ENCODE data around the gene TMEM30A.
A peak's percentile ranks its signal among the peaks of the same experiment; 100 is the strongest.

TMEM30A gene

DNA sequence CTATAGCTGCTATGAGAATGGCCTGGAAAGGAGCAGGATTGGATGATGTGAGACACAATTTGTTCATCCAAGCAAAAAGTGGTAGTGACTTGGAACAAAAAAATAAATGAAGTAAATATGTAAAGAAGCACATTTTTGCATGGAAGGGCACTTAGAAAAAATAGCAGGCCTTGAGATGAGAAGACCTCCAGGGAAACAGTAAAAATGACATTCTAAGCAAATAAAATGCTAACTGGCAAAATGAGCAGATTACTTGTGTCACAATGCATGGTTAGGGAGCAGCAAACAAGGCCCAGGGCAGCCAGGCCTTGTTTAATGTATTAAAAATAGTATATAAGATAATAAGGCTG is 21.2 kb downstream of the TMEM30A start:
- no peak overlapping the region for H3K9ac ChIP-seq (ENCODE audit: low read depth, low read length)
- H3K36me3 ChIP-seq (ENCODE audit: insufficient read depth, low read length) = peaks cover 20% of the 10 kb centered on the region
- no peaks in the 10 kb centered on the region for H3K9me3 ChIP-seq (ENCODE audit: control insufficient read depth, insufficient read depth, low read length)
- peaks cover 13% of the 10 kb centered on the region for H3K4me1 ChIP-seq (ENCODE audit: insufficient read depth, low read length)

DNA sequence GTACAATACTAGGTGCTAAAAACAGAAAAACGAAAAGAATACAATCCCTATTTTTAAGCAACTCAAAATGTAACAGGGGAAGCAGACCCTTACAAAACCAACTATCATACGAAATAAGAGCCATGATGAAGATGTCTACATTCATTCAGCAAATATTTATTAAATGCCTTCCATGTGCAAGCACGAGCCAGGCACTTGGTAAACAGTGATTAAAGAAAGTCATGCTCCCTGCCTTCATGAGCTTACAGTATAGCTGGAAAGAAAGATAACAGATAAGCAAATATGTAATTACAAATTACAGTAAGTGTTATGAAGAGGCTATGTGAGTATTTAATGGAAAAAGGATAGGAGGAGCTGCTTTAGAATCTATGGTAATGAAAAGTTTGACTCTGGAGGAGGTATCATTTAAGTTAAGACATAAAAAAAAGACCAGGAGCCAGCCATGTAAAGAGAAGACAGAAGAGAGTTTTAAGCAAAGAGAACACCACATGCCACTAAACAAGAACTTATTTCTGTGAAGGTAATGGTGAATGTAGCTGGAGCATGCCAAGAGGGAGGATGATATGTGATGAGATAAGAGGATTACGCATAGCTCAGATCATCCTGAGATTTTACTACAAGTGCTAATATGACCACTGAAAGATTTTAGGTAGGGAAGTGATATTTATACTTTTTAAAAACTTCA is 21.7 kb downstream of the TMEM30A start:
- Histone ChIP-seq H3K4me1 (ENCODE audit: insufficient read depth, low read length) (peaks cover 11% of the 10 kb centered on the region), H3K36me3 (ENCODE audit: insufficient read depth, low read length) (peaks cover 20% of the 10 kb centered on the region), H3K9me3 (ENCODE audit: control insufficient read depth, insufficient read depth, low read length) (no peaks in the 10 kb centered on the region), H3K9ac (ENCODE audit: low read depth, low read length) (no peak overlapping the region)

DNA sequence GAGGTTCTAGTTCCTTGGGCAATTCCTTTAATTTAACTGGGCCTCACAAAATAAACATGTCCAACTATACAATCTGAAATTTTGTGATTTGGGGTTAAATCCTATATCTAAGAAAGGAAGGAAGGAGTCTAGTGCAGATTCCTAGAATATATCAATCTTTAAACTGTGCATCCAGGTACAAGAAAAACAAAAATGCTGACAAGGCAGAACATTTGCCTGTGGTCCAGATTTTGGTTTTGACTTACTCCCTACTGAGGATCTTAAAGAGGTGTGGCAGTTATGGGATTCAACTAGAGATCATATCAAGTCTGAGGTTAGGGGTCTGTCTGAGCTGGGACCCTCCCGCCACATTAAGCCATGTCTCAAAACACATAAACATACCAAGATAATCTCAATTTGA is 23.3 kb downstream of the TMEM30A start:
- Histone ChIP-seq H3K4me1 (ENCODE audit: insufficient read depth, low read length) (no peaks in the 10 kb centered on the region), H3K9me3 (ENCODE audit: control insufficient read depth, insufficient read depth, low read length) (no peaks in the 10 kb centered on the region), H3K36me3 (ENCODE audit: insufficient read depth, low read length) (peaks cover 20% of the 10 kb centered on the region), H3K9ac (ENCODE audit: low read depth, low read length) (no peak overlapping the region)

DNA sequence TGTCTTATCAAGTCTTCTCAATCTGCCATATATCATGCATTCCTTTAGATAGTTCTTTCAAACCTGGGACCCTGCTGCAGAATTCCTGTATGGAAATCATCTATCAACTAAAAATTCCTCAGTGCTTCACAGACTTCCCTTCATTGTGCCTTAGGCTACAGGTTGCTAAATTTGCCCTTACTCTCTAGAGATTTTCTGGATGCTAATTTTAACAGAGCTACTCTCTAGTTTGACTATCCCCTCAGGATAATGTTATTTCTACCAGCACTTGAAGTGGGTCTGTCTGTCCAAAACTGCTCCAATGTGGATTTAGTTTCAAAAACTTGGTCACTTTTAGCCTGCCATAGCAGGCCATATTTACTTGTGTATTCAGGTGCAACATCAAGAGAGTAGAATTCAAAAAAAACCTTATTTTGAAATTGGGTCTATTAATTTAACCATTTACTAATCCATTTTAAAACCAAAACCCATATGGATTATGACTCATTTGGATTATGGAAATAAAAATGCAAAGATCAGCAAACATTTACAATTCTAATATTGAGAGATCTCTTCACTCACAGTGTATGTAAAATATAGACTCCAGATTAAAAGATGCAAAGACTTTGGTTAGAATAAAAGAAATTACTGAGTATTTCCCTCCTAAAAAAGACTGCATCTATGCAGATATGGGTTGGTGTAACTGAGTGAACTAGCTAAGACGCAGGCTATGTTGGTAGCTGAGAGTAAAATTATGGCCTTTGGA is 27.1 kb downstream of the TMEM30A start:
- no peaks in the 10 kb centered on the region; the same call in 1 of the 2 replicates for H3K4me1 ChIP-seq (ENCODE audit: insufficient read depth, low read length)
- peaks cover 17% of the 10 kb centered on the region for H3K36me3 ChIP-seq (ENCODE audit: insufficient read depth, low read length)
- H3K9ac ChIP-seq (ENCODE audit: low read depth, low read length) = no peak overlapping the region
- no peaks in the 10 kb centered on the region for H3K9me3 ChIP-seq (ENCODE audit: control insufficient read depth, insufficient read depth, low read length)

DNA sequence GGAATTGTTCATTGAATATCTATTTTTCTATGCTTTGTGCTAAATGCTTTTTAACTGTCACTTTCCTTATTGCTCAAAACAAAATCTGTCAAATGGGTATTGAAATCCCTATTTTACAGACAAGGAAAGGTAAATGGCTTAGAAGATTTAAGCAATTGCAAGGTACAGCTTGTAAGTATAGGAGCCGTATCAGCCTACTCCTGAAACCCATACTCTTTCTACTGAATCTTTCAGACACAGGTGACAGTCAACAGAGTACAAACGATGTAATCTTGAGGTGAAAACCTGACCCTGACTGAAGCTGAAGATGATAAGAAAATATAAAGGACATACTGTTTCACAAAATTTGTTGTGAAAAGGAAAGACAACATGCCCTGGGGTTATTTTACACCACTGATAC is 34.0 kb downstream of the TMEM30A start:
- H3K36me3 ChIP-seq (ENCODE audit: insufficient read depth, low read length) = 0 out of 2 replicates have a peak, but pooled peaks cover 5% of the 10 kb centered on the region
- H3K9me3 ChIP-seq (ENCODE audit: control insufficient read depth, insufficient read depth, low read length) = no peaks in the 10 kb centered on the region
- H3K9ac ChIP-seq (ENCODE audit: low read depth, low read length) = no peak overlapping the region
- H3K4me1 ChIP-seq (ENCODE audit: insufficient read depth, low read length) = peaks cover 19% of the 10 kb centered on the region; the same call in 1 of the 2 replicates

DNA sequence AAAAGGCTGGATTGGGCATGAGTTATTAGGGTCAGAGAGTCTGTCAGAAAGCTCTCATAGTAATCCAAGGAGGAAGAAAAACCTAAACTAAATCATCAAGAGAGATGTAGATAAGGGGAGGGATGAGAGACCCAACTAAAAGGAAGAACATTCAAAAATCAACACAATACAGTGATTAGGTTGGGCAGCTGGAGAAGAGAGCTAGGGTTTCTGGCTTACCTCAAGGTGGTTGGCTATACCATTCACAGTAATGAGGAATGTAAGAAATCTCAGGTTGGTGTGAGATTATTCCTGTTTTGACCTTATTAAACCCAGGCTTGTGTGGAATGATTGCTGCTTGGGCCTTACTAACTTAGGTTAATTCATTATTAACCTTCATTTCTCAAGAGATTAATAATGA is 34.8 kb downstream of the TMEM30A start:
- Histone ChIP-seq H3K9ac (ENCODE audit: low read depth, low read length) (no peak overlapping the region), H3K4me1 (ENCODE audit: insufficient read depth, low read length) (peaks cover 19% of the 10 kb centered on the region; the same call in 1 of the 2 replicates), H3K36me3 (ENCODE audit: insufficient read depth, low read length) (no peaks in the 10 kb centered on the region), H3K9me3 (ENCODE audit: control insufficient read depth, insufficient read depth, low read length) (no peaks in the 10 kb centered on the region)

DNA sequence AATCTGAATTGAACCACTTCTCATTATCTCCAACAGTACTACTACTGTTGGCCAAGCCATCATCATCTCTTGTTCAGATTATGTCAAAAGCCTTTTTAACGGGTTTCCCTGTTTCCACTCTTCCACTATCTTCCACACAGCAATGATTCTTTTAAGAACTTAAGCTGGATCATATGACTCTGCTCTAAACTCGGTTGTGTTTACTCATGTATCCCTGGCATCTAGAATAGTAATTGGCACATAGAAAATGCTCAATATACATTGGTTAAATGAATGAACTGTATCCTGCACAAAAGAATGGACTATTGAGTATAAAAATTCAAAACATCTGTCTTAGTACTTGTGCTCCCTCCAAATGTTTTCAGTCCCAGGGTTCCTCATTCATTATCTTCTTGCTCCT is 38.2 kb downstream of the TMEM30A start:
- Histone ChIP-seq H3K9me3 (ENCODE audit: control insufficient read depth, insufficient read depth, low read length) (no peaks in the 10 kb centered on the region), H3K4me1 (ENCODE audit: insufficient read depth, low read length) (peaks cover 17% of the 10 kb centered on the region; the same call in 1 of the 2 replicates), H3K9ac (ENCODE audit: low read depth, low read length) (no peak overlapping the region), H3K36me3 (ENCODE audit: insufficient read depth, low read length) (no peaks in the 10 kb centered on the region)

DNA sequence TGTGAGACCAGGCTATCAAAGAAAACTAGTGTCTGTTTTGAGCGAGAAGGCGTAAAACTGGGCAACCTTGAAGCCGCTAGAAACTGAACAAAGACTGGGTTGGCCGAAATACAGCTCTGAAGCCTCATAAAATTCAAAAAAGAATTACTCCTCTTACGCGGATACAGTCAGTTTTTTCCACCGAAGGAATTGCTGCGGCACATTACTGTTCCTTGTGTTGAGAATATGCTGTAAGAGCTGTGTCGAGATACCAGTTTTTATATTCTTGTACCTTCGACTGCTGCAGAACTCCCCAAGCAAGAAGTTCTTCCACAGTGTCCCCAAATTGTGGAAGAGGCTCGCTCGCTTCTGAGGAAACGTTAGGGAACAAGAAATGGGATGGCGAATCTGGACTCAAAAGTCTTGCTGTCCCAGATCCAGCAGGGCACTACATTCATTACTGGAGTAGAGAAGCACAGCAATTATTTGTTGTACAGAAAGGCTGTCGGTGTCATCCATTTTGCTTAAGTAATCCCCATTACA is 40.5 kb downstream of the TMEM30A start:
- no peaks in the 10 kb centered on the region for H3K9me3 ChIP-seq (ENCODE audit: control insufficient read depth, insufficient read depth, low read length)
- no peaks in the 10 kb centered on the region for H3K4me1 ChIP-seq (ENCODE audit: insufficient read depth, low read length)
- no peaks in the 10 kb centered on the region for H3K36me3 ChIP-seq (ENCODE audit: insufficient read depth, low read length)
- H3K9ac ChIP-seq (ENCODE audit: low read depth, low read length) = peak overlapping the region; percentile 98

DNA sequence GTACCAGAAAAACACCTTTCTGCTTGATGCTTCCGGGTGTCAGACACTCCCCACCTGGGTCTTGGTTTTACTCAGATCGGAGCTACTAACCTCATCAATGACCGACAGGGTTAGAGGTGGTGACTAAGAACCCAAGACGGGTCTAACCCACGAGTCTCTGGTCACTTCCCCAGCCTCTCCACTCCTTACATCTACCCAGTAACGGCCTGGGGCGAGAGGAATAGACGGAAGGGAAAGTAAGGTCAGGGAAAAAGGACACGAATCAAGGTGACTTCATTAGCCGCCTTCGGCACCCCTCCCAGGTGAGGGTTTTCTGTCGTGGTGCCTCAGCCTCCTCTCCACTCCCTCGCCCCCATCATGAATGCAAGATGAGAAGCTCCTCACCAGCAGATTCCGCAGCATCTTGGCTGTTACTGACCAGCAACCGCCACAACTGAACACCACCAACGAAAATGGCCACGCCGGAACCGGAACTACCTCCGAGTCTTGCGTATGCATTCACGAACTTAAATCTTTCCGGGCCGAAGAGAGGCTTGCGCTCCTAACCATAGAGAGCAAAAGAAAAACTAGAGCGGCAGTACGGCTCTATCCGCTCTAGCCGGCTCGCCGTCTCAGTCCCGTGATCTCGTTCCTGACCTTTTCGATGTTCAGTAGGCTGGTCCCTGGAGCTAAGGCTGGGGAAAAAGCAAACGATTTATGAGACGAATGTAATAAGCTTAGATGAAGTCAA is 41.1 kb downstream of the TMEM30A start, which contains the start of gene COX7A2:
Gene COX7A2 (minus strand): TSS at position 469 of the 730 bp plus-strand sequence. CDS start 67 bp downstream, at position 402.
- H3K9ac ChIP-seq (ENCODE audit: low read depth, low read length) = peak within 1 kb of the TSS; percentile 98
- no peaks in the 10 kb centered on the region for H3K4me1 ChIP-seq (ENCODE audit: insufficient read depth, low read length)
- H3K36me3 ChIP-seq (ENCODE audit: insufficient read depth, low read length) = no peaks in the 10 kb centered on the region
- H3K9me3 ChIP-seq (ENCODE audit: control insufficient read depth, insufficient read depth, low read length) = no peaks in the 10 kb centered on the region

DNA sequence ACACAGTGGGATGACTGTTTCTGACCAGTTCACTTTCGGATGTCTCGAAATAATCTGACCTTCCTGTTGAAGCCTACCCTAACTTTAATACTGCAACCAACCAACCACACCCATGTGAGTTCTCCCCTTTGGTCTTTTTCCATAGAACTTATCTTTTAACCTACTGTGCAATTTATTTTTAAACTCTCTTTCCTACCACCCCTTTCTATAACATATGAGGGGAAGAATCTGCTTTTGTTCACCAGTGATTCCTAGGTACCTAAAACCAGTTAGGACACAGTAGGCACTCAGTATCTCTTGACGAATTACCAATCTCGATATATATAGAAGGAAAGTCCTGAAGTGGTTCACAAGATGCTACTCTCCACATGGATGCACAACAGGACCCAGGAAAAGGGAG is 48.0 kb downstream of the TMEM30A start:
- H3K4me1 ChIP-seq (ENCODE audit: insufficient read depth, low read length) = peaks cover 3% of the 10 kb centered on the region; the same call in 1 of the 2 replicates
- H3K9ac ChIP-seq (ENCODE audit: low read depth, low read length) = no peak overlapping the region
- no peaks in the 10 kb centered on the region; the same call in 1 of the 2 replicates for H3K36me3 ChIP-seq (ENCODE audit: insufficient read depth, low read length)
- no peaks in the 10 kb centered on the region for H3K9me3 ChIP-seq (ENCODE audit: control insufficient read depth, insufficient read depth, low read length)

DNA sequence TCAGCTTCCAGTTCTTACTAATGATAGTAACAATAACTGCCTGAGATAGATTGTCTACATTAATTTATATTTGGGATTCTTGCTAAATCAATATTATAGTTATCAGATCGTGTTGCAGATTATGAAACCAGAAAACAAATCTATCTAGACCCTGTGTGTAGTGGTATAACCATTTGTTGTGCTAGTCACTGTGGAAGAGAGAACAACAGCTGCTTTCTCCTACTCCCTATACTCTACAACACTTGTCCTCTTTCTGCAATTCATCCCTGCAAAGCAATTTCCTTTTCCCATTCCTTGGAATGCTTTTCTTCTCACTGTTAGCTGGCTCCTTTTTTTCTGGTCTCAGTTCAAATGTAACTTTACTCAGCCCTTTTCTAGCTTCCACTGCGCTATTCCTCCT is 49.3 kb downstream of the TMEM30A start:
- no peaks in the 10 kb centered on the region for H3K9me3 ChIP-seq (ENCODE audit: control insufficient read depth, insufficient read depth, low read length)
- H3K4me1 ChIP-seq (ENCODE audit: insufficient read depth, low read length) = peaks cover 7% of the 10 kb centered on the region; the same call in 1 of the 2 replicates
- H3K36me3 ChIP-seq (ENCODE audit: insufficient read depth, low read length) = no peaks in the 10 kb centered on the region; the same call in 1 of the 2 replicates
- H3K9ac ChIP-seq (ENCODE audit: low read depth, low read length) = no peak overlapping the region

DNA sequence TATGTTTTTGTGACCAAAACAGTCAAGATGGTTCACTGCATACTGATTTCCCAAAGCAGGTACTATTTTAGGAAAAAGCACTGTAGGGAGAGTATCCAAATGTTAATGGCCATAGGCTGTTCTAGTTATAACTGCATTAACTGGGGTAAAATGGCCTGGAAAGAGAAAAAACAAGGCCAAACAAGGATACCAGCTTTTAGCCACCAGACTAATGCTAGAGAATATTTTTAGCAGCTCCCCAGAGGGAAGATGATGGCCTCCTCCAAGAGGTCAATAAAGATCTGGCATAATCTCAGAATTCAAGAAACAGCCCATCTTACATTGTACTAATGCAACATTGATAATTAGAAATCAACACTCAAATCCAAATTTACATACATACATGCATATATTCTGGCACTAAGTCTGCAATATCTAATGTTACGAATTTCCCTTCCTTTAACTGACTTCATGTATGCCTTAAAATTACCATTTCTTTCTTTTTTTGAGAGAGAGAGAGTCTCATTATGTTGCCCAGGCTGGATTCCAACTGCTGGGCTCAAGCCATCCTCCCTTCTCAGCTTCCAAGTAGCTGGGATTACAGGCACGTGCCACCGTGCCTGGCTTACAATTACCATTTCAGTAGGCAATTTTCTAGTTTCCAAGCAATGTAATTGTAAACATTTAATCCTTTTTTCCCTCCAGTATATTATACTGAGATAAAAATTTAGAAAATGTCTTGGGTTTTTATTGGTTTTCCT is 50.3 kb downstream of the TMEM30A start:
- H3K9ac ChIP-seq (ENCODE audit: low read depth, low read length) = no peak overlapping the region
- peaks cover 7% of the 10 kb centered on the region; the same call in 1 of the 2 replicates for H3K4me1 ChIP-seq (ENCODE audit: insufficient read depth, low read length)

DNA sequence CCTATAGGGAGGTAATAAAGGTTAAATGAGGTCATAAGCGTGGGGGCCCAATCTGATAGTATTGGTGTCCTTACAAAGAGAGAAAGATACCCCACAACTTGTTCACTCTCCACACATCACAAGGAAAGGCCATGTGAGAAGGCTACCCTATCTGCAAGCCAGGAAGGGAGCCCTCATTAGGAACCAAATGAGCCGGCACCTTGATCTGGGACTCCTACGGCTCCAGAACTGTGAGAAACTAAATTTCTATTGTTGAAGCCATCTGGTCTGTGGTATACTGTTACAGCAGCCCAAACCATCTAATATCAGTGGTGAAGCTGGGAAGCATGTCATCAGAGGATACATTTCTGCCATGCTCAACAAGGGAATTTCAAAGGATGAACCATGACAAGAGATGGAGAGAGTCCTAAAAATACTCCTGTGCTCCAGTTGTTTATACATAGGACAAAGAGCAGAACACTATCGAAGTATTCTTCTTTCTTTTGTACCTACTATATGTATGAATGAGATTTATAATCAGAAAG is 51.4 kb downstream of the TMEM30A start:
- peaks cover 7% of the 10 kb centered on the region; the same call in 1 of the 2 replicates for H3K4me1 ChIP-seq (ENCODE audit: insufficient read depth, low read length)
- no peaks in the 10 kb centered on the region for H3K9me3 ChIP-seq (ENCODE audit: control insufficient read depth, insufficient read depth, low read length)
- H3K36me3 ChIP-seq (ENCODE audit: insufficient read depth, low read length) = no peaks in the 10 kb centered on the region; the same call in 1 of the 2 replicates
- H3K9ac ChIP-seq (ENCODE audit: low read depth, low read length) = no peak overlapping the region

More for the DNA sequence above, 50.3 kb downstream of the TMEM30A start:
- Histone ChIP-seq H3K9me3 (ENCODE audit: control insufficient read depth, insufficient read depth, low read length) (no peaks in the 10 kb centered on the region), H3K36me3 (ENCODE audit: insufficient read depth, low read length) (no peaks in the 10 kb centered on the region; the same call in 1 of the 2 replicates)

All from ES-I3 (cell line).